KOPT-K1 (cell line): ENCODE results near the gene HIGD1A.

ENCODE experiments used
- H3K27ac ChIP-seq: fragments of 200-600 bp; sonication (generic); 2 replicates; pipeline ENCODE4 v1.5.1; 2016; ENCODE audit warnings: antibody characterized with exemption, mild to moderate bottlenecking, low read depth, low read length; ENCODE audit not compliant: poor library complexity, severe bottlenecking
- H3K36me3 ChIP-seq: fragments of 200-600 bp; sonication (generic); 2 replicates; pipeline ENCODE4 v1.5.1; 2017; ENCODE audit warnings: antibody characterized with exemption, mild to moderate bottlenecking, low read length, moderate library complexity; ENCODE audit not compliant: insufficient read depth
- H3K9me3 ChIP-seq: fragments of 200-600 bp; sonication (generic); 2 replicates; pipeline ENCODE4 v1.5.1; 2017; ENCODE audit warnings: antibody characterized with exemption, low read length, mild to moderate bottlenecking; ENCODE audit not compliant: insufficient read depth, poor library complexity, severe bottlenecking

The HIGD1A gene

DNA sequence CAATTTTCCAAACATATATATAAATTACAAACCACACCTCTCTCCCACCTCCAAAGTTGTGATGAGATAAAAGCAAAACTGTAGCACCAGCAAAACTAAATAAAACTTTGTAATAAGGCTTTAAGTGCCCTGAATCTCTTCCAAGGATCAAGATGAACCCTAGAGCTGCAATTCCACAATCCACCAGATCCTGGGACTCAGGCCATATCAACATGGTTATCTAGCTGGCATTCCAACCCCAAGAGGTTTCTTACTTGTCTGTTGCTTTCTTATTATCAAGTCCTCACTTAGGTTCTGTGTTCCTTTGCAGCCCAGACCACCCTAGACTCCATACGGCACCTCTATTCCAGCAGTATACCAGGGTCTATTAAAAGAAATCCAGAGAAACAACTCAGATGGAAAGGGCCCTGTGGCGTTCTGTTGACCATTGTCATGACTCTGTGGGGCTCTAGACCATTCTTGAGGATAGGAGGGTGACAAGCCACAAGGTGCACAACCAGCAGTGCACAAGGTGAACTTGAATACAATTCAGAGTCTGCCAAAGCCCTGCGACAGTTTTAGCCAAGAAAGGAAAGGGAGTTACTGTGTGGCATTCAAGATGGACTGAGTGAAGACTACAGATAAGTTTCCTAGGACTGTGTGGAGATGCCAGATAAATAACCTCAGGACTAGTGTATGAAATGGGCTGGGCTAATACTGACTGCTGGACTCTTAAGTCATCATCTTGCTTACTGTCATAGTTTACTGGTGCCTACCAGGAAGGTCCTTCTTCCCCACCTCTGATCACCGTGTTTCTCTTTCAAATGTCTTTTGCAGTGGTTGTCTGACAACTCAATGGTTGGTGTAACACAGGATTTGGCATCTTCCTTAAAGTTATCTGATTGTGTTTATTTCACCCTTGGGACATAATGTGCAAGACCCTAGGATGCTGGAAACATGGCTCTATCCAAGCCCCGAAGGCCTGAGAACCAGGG, 32.1 kb upstream of the HIGD1A start:
- Histone ChIP-seq H3K36me3 (no peaks in the 10 kb centered on the region), H3K27ac (no peak overlapping the region), H3K9me3 (no peaks in the 10 kb centered on the region)

DNA sequence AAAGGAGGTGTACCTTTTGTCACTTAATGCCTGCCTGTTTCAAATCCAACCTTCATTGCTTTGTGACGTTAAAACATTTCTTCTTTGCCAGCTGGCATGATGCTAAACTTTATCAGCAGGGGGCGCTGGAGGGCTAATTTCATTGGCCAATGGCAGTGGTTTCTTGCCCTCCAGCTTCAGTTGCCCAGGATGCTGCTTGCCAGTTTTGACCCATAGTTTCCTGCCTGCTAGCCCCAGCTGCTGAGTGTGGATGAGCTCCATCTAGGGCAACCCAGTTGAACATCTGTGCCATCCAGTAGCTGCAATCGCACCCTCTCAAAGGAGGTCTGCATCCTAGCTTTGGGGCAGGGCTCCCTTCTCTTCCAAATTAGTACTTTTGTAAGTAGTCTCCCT, 27.0 kb upstream of the HIGD1A start:
- H3K36me3 ChIP-seq = no peaks in the 10 kb centered on the region
- no peaks in the 10 kb centered on the region for H3K9me3 ChIP-seq
- H3K27ac ChIP-seq = no peak overlapping the region

DNA sequence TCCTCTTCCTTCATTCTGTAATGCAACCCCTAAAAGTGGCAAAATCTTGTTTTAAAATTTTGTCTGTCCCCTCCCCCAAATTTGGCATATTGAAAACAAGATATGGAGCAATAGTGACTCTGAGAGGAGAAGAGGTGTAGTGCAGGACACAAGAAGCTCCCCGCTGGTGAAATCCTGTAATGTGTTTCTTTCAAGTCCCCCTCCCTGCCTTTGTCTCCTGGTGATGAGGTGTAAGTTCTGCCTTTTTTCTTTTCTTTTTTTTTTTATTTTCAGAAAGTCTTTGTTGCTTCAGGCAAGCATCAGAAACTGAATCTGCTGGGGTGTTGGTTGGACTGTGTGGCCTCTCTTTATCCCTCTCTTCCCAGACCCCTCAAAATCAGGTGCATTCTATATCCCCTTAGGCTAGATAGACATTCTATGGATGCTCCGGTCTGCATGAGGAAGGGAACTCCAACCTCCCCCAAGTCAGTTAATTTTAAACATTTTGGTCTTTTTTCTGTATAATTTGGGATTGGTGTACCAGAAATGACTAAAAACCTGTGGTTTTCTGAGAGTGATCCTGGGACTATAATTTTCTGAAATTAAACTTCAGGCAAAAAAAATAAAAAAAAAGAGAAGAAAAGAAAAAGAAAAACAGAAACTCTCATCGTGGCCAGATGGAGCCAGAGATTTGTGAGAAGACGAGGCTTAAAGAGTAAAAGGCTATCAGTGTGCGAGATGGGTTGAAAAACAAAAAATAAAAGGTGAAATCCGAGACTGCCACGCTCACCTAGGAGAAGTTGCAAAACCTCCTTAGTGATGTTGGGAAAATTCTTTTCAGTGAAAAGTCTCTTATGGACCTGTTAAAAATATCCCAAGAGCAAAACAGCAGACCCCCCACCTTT, 26.4 kb upstream of the HIGD1A start:
- Histone ChIP-seq H3K36me3 (no peaks in the 10 kb centered on the region), H3K9me3 (no peaks in the 10 kb centered on the region), H3K27ac (no peak overlapping the region)

DNA sequence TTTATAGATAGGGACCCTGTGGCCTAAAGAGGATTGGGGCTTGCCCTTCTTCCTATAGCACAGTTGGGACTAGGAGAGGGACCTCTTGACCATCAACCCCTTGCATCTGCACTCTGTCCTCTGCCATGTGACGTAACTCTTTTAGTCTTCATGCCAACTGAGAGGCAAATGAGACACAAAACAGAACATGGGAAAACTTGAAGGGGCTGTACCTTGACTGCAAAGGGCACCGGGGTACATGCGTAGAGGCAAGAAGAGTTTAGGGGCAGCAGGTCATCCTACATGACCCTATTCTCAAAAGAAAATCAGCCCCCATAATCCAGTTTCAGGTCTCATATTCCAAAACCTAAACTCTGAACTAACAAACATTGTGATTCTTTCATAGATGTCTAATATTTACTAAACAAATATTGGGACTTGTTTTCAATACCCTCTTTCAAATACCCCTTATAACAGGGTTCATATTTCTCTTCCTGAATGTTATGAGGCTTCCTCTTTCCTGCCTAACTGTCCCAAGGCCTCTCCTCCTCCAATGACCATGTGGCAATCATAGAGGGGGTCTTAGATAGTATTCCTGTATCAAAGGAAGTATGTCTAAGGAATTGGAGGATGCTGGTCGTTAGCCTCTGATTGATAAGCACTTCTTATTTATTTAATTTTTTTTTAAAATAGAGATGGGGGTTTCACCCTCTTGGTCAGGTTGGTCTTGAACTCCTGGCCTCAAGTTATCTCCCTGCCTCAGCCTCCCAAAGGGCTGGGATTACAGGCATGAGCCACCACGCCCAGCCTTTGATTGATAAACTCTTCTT, 25.5 kb upstream of the HIGD1A start:
- H3K27ac ChIP-seq = no peak overlapping the region
- no peaks in the 10 kb centered on the region for H3K36me3 ChIP-seq
- no peaks in the 10 kb centered on the region for H3K9me3 ChIP-seq

DNA sequence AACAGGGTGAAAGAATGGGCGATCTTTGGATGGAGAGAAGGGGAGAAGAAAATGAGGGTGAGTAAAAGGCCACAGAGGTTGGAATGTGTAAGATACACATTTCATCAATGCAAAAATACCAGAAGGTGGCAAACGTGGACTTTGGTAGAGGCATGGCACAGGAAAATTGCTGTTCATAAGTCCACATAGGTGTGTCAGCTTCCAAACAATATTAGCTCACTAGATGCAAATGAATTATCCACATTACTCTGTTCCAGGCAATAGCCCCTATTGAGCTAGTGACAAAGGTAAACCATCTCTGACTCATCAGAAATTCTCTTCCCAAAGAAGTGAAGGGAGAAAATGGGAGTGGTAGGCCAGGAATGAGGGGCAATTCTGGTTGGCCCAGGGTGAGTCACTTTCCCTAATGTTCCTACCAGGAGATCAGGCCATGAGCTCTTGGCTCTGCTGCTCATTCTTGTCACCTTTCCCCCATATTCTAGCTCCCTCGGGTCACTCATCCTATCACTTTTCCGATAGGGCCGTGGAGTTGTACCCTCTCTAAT, 24.9 kb upstream of the HIGD1A start:
- no peaks in the 10 kb centered on the region for H3K36me3 ChIP-seq
- H3K9me3 ChIP-seq = no peaks in the 10 kb centered on the region
- no peak overlapping the region for H3K27ac ChIP-seq

DNA sequence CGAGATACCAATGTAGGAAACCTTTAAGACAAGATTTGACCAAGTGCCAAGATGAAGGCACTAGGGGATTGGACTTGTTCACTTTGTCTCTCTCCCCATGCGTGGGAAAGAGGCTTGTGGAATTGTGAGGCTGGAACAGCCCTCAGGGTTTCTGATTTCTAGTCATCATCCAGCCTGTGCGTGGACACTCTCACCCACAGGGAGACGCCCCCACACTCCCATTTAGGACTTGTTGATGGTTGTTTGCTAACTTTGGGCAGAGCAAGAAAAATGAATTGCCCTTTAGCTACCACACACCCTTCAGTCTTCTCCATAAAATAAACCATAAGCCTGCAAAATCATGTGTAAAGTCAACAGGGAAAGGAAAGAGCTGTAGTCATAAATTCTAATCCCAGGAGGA, 23.4 kb upstream of the HIGD1A start:
- H3K36me3 ChIP-seq = no peaks in the 10 kb centered on the region
- no peaks in the 10 kb centered on the region for H3K9me3 ChIP-seq
- no peak overlapping the region for H3K27ac ChIP-seq

DNA sequence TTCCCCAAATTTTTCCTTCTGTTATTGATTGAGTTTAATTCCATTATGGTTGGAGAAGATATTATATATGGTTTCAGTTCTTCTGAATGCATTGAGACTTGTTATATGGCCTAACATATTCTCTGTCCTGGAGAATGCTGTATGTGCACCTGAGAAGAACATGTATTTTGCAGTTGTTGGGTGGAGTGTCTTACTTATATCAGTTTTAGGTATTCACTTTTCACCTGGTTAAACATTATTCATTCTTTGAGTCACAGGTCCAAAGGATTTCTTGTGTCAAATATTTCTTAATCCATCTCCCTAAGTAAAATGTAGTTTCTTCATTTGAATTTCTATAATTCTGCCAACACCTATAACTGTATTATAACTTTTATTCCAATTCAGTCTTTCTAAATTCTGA, 22.7 kb upstream of the HIGD1A start:
- no peaks in the 10 kb centered on the region for H3K9me3 ChIP-seq
- H3K27ac ChIP-seq = no peak overlapping the region
- no peaks in the 10 kb centered on the region for H3K36me3 ChIP-seq

DNA sequence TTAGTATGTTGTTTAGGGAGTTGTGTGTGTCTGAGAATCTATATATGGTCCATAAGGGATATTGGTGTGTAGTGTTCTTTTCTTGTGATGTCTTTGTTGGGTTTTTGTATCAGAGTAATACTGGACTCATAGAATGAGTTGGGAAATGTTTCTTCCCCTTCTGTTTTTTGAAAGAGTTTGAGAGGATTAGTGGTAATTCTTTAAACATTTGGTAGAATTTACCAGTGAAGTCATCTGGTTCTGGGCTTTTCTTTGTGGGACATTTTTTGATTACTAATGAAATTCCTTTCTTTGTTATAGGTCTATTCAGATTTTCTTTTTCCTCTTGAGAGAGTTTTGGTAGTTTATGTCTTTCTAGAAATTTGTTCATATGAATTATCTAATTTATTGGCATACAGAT, 21.9 kb upstream of the HIGD1A start:
- H3K36me3 ChIP-seq = no peaks in the 10 kb centered on the region
- H3K9me3 ChIP-seq = no peaks in the 10 kb centered on the region
- no peak overlapping the region for H3K27ac ChIP-seq

DNA sequence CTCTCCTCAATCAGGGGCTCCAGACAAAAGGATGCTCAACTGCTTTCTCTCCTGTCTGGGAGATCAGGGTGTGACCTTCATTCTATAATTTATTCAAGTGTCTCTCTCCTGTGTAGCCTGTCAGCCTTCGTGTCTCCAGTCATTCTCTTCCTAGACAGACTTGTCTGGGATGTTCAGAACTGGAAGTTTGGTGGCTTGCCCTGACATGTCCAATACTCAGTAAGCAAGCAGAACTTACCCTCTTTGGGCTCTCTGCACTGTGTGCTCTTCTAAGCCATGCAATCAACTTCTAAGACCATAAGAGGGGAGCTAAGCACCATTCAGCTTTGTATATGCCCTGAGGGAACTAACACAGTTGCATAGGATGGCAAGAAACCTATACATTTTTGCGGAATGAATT, 19.1 kb upstream of the HIGD1A start:
- Histone ChIP-seq H3K36me3 (no peaks in the 10 kb centered on the region), H3K9me3 (no peaks in the 10 kb centered on the region), H3K27ac (no peak overlapping the region)

DNA sequence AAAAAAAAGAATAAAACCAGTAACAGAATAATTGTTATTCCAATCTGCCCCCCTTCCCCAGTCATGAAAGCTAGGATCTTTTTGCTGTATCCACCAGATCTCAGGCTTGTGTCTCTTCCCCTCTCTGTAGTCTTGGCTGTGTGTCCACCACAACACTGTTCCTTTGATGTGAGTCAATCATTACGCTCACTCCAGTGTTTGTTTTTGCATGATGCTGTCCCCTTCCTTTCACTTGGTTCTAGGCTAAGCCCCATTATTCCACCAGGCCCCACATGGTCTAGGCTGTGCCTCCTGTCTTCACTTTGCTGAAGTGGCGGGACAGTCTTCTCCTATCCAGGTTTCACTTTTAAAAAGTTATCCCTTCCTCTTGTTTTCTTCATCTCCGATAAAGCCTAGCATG, 18.5 kb upstream of the HIGD1A start:
- Histone ChIP-seq H3K27ac (no peak overlapping the region), H3K36me3 (no peaks in the 10 kb centered on the region), H3K9me3 (no peaks in the 10 kb centered on the region)

DNA sequence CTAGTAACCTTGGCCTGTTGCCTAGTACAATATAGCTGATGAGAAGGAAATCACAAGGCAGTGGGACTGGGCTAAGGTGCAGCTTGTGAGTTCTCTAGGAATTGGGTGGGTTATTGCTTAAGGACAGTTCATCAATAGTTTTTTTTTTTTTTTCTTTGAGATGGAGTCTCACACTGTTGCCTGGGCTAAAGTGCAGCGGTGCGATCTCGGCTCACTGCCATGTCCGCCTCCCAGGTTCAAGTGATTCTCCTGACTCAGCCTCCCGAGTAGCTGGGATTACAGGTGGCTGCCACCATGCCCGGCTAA, 16.4 kb upstream of the HIGD1A start:
- Histone ChIP-seq H3K9me3 (no peaks in the 10 kb centered on the region), H3K36me3 (no peaks in the 10 kb centered on the region), H3K27ac (no peak overlapping the region)

DNA sequence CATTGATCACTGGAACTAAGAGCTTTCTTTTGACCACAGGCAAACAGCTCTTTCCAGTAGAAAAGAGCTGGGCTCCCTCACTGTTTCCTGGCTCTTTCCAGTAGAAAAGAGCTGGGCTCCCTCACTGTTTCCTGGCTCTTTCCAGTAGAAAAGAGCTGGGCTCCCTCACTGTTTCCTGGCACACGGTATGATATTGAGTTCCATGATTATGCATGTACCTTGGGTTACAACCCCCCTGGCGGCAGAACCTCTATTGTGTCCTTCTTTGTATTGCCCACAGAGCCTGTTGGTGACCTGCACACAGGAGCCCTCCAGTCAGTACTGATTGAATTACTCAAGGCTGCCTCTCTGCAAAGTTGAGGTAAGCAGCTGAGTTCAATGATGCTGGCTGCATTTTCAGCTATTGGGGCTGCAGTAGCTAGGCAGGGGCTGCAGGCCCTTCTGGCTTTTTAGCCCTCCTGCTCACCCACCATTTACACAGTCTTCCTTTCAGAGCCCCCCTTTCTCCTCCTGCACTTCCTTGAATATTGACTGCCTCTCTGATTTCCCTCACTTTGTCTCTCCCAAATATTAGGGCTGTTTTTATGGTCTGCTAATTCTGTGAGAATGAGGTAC, 15.2 kb upstream of the HIGD1A start:
- H3K9me3 ChIP-seq = no peaks in the 10 kb centered on the region
- no peak overlapping the region for H3K27ac ChIP-seq
- H3K36me3 ChIP-seq = no peaks in the 10 kb centered on the region

DNA sequence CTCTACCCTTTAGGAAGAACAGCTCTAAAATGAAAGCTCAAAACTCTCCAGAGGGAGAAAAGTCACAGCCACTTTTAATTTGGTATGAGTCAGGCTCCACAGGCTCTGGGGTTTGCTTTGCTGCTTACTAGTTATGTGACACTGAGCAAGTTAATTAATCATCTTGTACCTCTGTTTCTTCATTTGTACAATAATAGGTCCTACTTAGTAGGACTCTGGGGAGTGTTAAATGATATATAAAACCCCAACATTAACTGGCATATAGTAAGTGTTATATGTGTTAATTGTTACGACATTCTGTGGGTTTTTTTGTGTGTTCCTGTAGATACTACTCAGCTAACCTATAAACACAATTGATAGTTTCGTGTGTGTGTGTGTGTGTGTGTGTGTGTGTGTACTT, 11.5 kb upstream of the HIGD1A start:
- no peak overlapping the region for H3K27ac ChIP-seq
- H3K36me3 ChIP-seq = no peaks in the 10 kb centered on the region
- no peaks in the 10 kb centered on the region for H3K9me3 ChIP-seq

DNA sequence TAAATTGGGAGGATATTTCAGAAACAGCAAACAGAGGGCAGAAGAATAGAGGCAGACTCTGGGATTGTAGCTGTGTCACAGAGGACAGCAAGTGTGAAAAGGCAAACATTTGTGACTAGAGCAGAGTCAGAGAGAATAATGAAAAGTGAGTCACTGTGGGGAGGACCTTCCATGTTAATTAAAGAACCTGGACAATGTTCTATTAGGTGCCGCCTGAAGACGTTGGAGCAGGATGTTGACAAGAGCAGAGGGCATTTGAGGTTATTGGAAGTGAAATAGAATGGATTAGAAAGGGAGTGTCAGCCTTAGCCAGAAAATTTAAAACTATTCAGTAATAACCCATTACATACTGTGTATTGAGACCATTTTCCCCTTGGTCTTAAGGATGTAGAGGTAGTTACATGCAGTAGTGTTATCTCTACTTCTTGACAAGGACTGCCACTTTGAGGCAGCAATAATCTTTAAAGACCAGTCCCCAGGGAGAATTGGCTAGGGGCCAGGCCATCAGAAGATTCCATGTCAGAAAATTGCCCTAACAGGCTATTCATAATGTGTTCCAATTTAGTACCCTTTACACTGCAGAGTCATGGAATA, 10.7 kb upstream of the HIGD1A start:
- Histone ChIP-seq H3K36me3 (no peaks in the 10 kb centered on the region), H3K27ac (no peak overlapping the region), H3K9me3 (no peaks in the 10 kb centered on the region)
